ENCODE measurements around the gene LTO1. TPM values are rescaled to one million over a fixed set of nuclear protein-coding genes. Genes with fewer than 3 reads are reported as not detected.

LTO1 gene
- polyA plus RNA-seq, 2 donors, result 15.0 to 22.9 TPM

DNA sequence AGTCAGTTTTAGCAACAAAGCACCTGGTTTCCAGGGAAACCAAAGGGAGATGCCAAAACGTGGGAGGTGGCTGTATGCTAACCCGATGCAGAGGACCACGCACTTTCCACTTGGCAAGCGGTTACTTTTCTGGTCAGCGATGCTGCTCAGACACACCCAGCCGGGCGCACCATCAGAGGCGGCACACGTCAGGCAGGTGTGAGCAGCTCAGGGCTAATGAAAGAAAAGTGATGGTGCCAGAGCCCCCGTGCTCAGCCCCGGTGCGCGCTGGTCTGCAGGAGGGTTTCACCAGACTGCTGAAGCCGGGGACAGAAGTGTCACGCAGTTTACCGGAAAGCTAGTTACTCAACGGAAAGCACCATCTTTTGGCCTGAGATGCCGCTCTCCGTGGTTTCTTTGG, 5.7 kb downstream of the LTO1 start:
- H3K36me3 ChIP-seq (ENCODE audit: control insufficient read depth in 2 of 2, insufficient read depth in 2 of 2, low read length in 1 of 2), result peaks cover 5 to 17% of the 10 kb centered on the region in 2 donors
- H3K4me3 ChIP-seq (ENCODE audit: low read depth in 1 of 2, low read length in 2 of 2), result no peak overlapping the region
- H3K27me3 ChIP-seq (ENCODE audit: control insufficient read depth in 1 of 2, insufficient read depth in 2 of 2, low read length in 2 of 2), result no peaks in the 10 kb centered on the region
- peaks cover 4 to 18% of the 10 kb centered on the region in 2 donors for H3K4me1 ChIP-seq (ENCODE audit: control insufficient read depth in 2 of 2, insufficient read depth in 2 of 2, low read length in 1 of 2)
- WGBS, 2 donors, result 50 to 62% methylated on average over 19 of the region's 19 CpGs
- H3K27ac ChIP-seq (ENCODE audit: low read depth in 2 of 2, low read length in 1 of 2), result no peak overlapping the region
- H3K9me3 ChIP-seq (ENCODE audit: control insufficient read depth in 2 of 2, insufficient read depth in 1 of 2, low read depth in 1 of 2, low read length in 1 of 2), result no peaks in the 10 kb centered on the region

GRCh38 chr11:69667619-69668604, 7.2 kb downstream of the LTO1 start:
- H3K9me3 ChIP-seq (ENCODE audit: control insufficient read depth in 2 of 2, insufficient read depth in 1 of 2, low read depth in 1 of 2, low read length in 1 of 2), result no peaks in the 10 kb centered on the region
- WGBS, 2 donors, result 57 to 68% methylated on average over 26 of the region's 26 CpGs
- H3K4me1 ChIP-seq (ENCODE audit: control insufficient read depth in 2 of 2, insufficient read depth in 2 of 2, low read length in 1 of 2), result peaks cover 4 to 14% of the 10 kb centered on the region in 2 donors
- peak overlapping the region; percentile 31 to 53 for H3K27ac ChIP-seq (ENCODE audit: low read depth in 2 of 2, low read length in 1 of 2)
- no peaks in the 10 kb centered on the region for H3K27me3 ChIP-seq (ENCODE audit: control insufficient read depth in 1 of 2, insufficient read depth in 2 of 2, low read length in 2 of 2)
- H3K36me3 ChIP-seq (ENCODE audit: control insufficient read depth in 2 of 2, insufficient read depth in 2 of 2, low read length in 1 of 2), result peaks cover 5 to 23% of the 10 kb centered on the region in 2 donors
- H3K4me3 ChIP-seq (ENCODE audit: low read depth in 1 of 2, low read length in 2 of 2), result no peak overlapping the region

- H3K36me3 ChIP-seq (ENCODE audit: control insufficient read depth in 2 of 2, insufficient read depth in 2 of 2, low read length in 1 of 2), result peaks cover 5 to 20% of the 10 kb centered on the region in 2 donors
- 58 to 73% methylated on average over 33 of the region's 33 CpGs for WGBS, 2 donors
- no peaks in the 10 kb centered on the region for H3K27me3 ChIP-seq (ENCODE audit: control insufficient read depth in 1 of 2, insufficient read depth in 2 of 2, low read length in 2 of 2)
- no peak overlapping the region for H3K27ac ChIP-seq (ENCODE audit: low read depth in 2 of 2, low read length in 1 of 2)
- peaks cover 4 to 14% of the 10 kb centered on the region in 2 donors for H3K4me1 ChIP-seq (ENCODE audit: control insufficient read depth in 2 of 2, insufficient read depth in 2 of 2, low read length in 1 of 2)
- no peak overlapping the region for H3K4me3 ChIP-seq (ENCODE audit: low read depth in 1 of 2, low read length in 2 of 2)
- no peaks in the 10 kb centered on the region for H3K9me3 ChIP-seq (ENCODE audit: control insufficient read depth in 2 of 2, insufficient read depth in 1 of 2, low read depth in 1 of 2, low read length in 1 of 2)
Measured at GRCh38 chr11:69666752-69667536, 8.2 kb downstream of the LTO1 start.

DNA sequence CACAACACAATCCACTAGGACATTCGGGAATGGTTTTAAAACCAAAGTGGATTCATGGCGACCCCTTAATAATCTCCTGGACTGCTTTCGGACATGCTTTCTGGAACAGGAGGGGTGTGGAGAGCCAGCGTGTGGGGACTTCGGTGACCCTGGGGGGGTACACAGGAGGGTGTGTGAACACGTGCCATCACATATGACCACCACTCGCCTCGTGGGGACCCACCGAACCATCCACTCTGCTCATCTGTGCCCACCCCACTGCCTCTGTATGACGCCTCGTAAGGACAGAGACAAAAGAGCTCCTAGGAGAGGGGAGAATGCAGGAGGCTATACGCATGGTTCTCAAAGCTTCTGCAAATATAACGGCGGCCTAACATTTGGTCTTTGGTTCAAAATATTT, 8.9 kb downstream of the LTO1 start:
- 90 to 92% methylated on average over 14 of the region's 14 CpGs for WGBS, 2 donors
- H3K9me3 ChIP-seq (ENCODE audit: control insufficient read depth in 2 of 2, insufficient read depth in 1 of 2, low read depth in 1 of 2, low read length in 1 of 2), result no peaks in the 10 kb centered on the region
- no peak overlapping the region for H3K27ac ChIP-seq (ENCODE audit: low read depth in 2 of 2, low read length in 1 of 2)
- H3K27me3 ChIP-seq (ENCODE audit: control insufficient read depth in 1 of 2, insufficient read depth in 2 of 2, low read length in 2 of 2), result no peaks in the 10 kb centered on the region
- no peak overlapping the region for H3K4me3 ChIP-seq (ENCODE audit: low read depth in 1 of 2, low read length in 2 of 2)
- peaks cover 4 to 14% of the 10 kb centered on the region in 2 donors for H3K4me1 ChIP-seq (ENCODE audit: control insufficient read depth in 2 of 2, insufficient read depth in 2 of 2, low read length in 1 of 2)
- peaks cover 5 to 16% of the 10 kb centered on the region in 2 donors for H3K36me3 ChIP-seq (ENCODE audit: control insufficient read depth in 2 of 2, insufficient read depth in 2 of 2, low read length in 1 of 2)

GRCh38 chr11:69665669-69666068, 9.5 kb downstream of the LTO1 start:
- Histone ChIP-seq H3K27ac (ENCODE audit: low read depth in 2 of 2, low read length in 1 of 2) (no peak overlapping the region), H3K27me3 (ENCODE audit: control insufficient read depth in 1 of 2, insufficient read depth in 2 of 2, low read length in 2 of 2) (no peaks in the 10 kb centered on the region), H3K36me3 (ENCODE audit: control insufficient read depth in 2 of 2, insufficient read depth in 2 of 2, low read length in 1 of 2) (peaks cover 5 to 15% of the 10 kb centered on the region in 2 donors), H3K4me1 (ENCODE audit: control insufficient read depth in 2 of 2, insufficient read depth in 2 of 2, low read length in 1 of 2) (peaks cover 4 to 14% of the 10 kb centered on the region in 2 donors), H3K4me3 (ENCODE audit: low read depth in 1 of 2, low read length in 2 of 2) (no peak overlapping the region), H3K9me3 (ENCODE audit: control insufficient read depth in 2 of 2, insufficient read depth in 1 of 2, low read depth in 1 of 2, low read length in 1 of 2) (no peaks in the 10 kb centered on the region)
- WGBS, 2 donors, result 92 to 94% methylated on average over 11 of the region's 11 CpGs

GRCh38 chr11:69664901-69665300, 10.3 kb downstream of the LTO1 start:
- H3K4me3 ChIP-seq (ENCODE audit: low read depth in 1 of 2, low read length in 2 of 2), result no peak overlapping the region
- H3K36me3 ChIP-seq (ENCODE audit: control insufficient read depth in 2 of 2, insufficient read depth in 2 of 2, low read length in 1 of 2), result peaks cover 2 to 13% of the 10 kb centered on the region in 2 donors
- 93 to 95% methylated on average over 8 of the region's 8 CpGs for WGBS, 2 donors
- H3K9me3 ChIP-seq (ENCODE audit: control insufficient read depth in 2 of 2, insufficient read depth in 1 of 2, low read depth in 1 of 2, low read length in 1 of 2), result no peaks in the 10 kb centered on the region
- no peak overlapping the region for H3K27ac ChIP-seq (ENCODE audit: low read depth in 2 of 2, low read length in 1 of 2)
- no peaks in the 10 kb centered on the region for H3K27me3 ChIP-seq (ENCODE audit: control insufficient read depth in 1 of 2, insufficient read depth in 2 of 2, low read length in 2 of 2)
- peaks cover 2 to 12% of the 10 kb centered on the region in 2 donors for H3K4me1 ChIP-seq (ENCODE audit: control insufficient read depth in 2 of 2, insufficient read depth in 2 of 2, low read length in 1 of 2)

- 93 to 94% methylated on average over 17 of the region's 17 CpGs for WGBS, 2 donors
- H3K36me3 ChIP-seq (ENCODE audit: control insufficient read depth in 2 of 2, insufficient read depth in 2 of 2, low read length in 1 of 2), result peaks cover 2 to 13% of the 10 kb centered on the region in 2 donors
- H3K4me3 ChIP-seq (ENCODE audit: low read depth in 1 of 2, low read length in 2 of 2), result no peak overlapping the region
- H3K4me1 ChIP-seq (ENCODE audit: control insufficient read depth in 2 of 2, insufficient read depth in 2 of 2, low read length in 1 of 2), result peaks cover 2 to 8% of the 10 kb centered on the region in 2 donors
- H3K27me3 ChIP-seq (ENCODE audit: control insufficient read depth in 1 of 2, insufficient read depth in 2 of 2, low read length in 2 of 2), result no peaks in the 10 kb centered on the region
- no peaks in the 10 kb centered on the region for H3K9me3 ChIP-seq (ENCODE audit: control insufficient read depth in 2 of 2, insufficient read depth in 1 of 2, low read depth in 1 of 2, low read length in 1 of 2)
- no peak overlapping the region for H3K27ac ChIP-seq (ENCODE audit: low read depth in 2 of 2, low read length in 1 of 2)
Measured at GRCh38 chr11:69664103-69664775, 10.9 kb downstream of the LTO1 start.

GRCh38 chr11:69663326-69663725, 11.8 kb downstream of the LTO1 start:
- Histone ChIP-seq H3K27ac (ENCODE audit: low read depth in 2 of 2, low read length in 1 of 2) (no peak overlapping the region), H3K4me3 (ENCODE audit: low read depth in 1 of 2, low read length in 2 of 2) (no peak overlapping the region), H3K4me1 (ENCODE audit: control insufficient read depth in 2 of 2, insufficient read depth in 2 of 2, low read length in 1 of 2) (peaks cover 2 to 8% of the 10 kb centered on the region in 2 donors), H3K9me3 (ENCODE audit: control insufficient read depth in 2 of 2, insufficient read depth in 1 of 2, low read depth in 1 of 2, low read length in 1 of 2) (no peaks in the 10 kb centered on the region), H3K36me3 (ENCODE audit: control insufficient read depth in 2 of 2, insufficient read depth in 2 of 2, low read length in 1 of 2) (peaks cover 2 to 13% of the 10 kb centered on the region in 2 donors), H3K27me3 (ENCODE audit: control insufficient read depth in 1 of 2, insufficient read depth in 2 of 2, low read length in 2 of 2) (no peaks in the 10 kb centered on the region)
- 87 to 89% methylated on average over 6 of the region's 6 CpGs for WGBS, 2 donors

DNA sequence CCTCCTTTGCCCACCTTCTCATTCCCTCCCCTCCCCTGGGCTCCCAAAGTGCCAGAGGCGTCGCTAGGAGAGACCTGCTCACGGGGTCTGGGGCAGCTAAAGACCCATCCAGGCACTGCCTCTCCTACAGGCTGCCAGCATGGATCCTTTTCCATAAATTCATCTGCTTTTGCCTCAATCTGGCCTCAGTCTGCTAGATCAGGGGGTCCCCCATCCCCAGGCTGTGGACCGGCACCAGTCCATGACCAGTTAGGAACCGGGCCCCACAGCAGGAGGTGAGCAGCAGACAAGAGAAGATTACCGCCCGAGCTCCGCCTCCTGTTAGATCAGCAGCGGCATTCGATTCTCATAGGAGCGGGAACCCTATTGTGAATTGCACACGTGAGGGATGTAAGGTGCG, 12.3 kb downstream of the LTO1 start:
- Histone ChIP-seq H3K36me3 (ENCODE audit: control insufficient read depth in 2 of 2, insufficient read depth in 2 of 2, low read length in 1 of 2) (peaks cover 2 to 13% of the 10 kb centered on the region in 2 donors), H3K9me3 (ENCODE audit: control insufficient read depth in 2 of 2, insufficient read depth in 1 of 2, low read depth in 1 of 2, low read length in 1 of 2) (no peaks in the 10 kb centered on the region)
- 93% methylated on average over 13 of the region's 13 CpGs for WGBS, 2 donors

More for the DNA sequence above, 12.3 kb downstream of the LTO1 start:
- Histone ChIP-seq H3K27me3 (ENCODE audit: control insufficient read depth in 1 of 2, insufficient read depth in 2 of 2, low read length in 2 of 2) (no peaks in the 10 kb centered on the region), H3K4me3 (ENCODE audit: low read depth in 1 of 2, low read length in 2 of 2) (no peak overlapping the region), H3K27ac (ENCODE audit: low read depth in 2 of 2, low read length in 1 of 2) (no peak overlapping the region), H3K4me1 (ENCODE audit: control insufficient read depth in 2 of 2, insufficient read depth in 2 of 2, low read length in 1 of 2) (peaks cover 6 to 8% of the 10 kb centered on the region in 2 donors)
